NT2/D1 (cell line): Measurements from ENCODE around the gene ARHGEF38.

Experiments used
- YY1 ChIP-seq: IDR thresholded peaks from 2 replicates; pipeline ENCODE4 v1.6.1; 2011; ENCODE audit not compliant: insufficient read length, insufficient read depth
- ZNF274 ChIP-seq: IDR thresholded peaks from 2 replicates; pipeline ENCODE4 v1.6.1; 2011; ENCODE audit warnings: mild to moderate bottlenecking, low read depth, low read length

DNA sequence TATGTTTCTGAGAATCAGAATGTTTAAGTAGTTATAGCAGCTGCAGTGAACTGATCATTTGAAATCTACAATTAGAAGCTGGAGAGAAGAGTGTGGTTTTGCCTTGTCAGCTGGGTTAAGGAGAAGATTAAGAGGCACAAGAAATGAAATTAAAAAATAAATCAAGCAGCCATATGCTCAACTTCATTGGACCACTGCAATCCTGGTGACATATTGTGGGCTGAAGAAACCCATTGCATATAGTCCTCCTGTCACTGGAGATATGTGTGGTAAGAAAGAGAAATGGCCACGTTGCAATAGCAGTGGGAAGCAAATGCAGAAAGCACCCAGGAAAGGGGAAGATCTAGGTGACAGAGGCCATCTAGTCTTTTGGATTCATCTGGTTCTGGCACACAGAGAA is 93.0 kb downstream of the ARHGEF38 start:
- TF ChIP-seq YY1: no peak
- no peak for TF ChIP-seq ZNF274
